Vagina (tissue), 2 donors: ENCODE results near the gene DHRSX. TPM values are rescaled to one million over a fixed set of nuclear protein-coding genes. Genes with fewer than 3 reads are reported as not detected.

Source experiments
- DNase-seq, 2 donors: peaks; one replicate each; pipeline ENCODE4 v3.0.0-alpha.2; 2017; ENCODE audit errors: extremely low spot score in 2 of 2
- H3K27ac ChIP-seq: fragments of 200-600 bp; sonication (generic); one replicate; pipeline ENCODE4 v1.5.1; 2019
- H3K27me3 ChIP-seq: fragments of 200-600 bp; sonication (generic); one replicate; pipeline ENCODE4 v1.5.1; 2019
- H3K36me3 ChIP-seq, 2 donors: fragments of 200-600 bp; sonication (generic); one replicate each; pipeline ENCODE4 v1.5.1; 2017 to 2019
- H3K4me1 ChIP-seq: fragments of 200-600 bp; sonication (generic); one replicate; pipeline ENCODE4 v1.5.1; 2019
- H3K4me3 ChIP-seq, 2 donors: fragments of 200-600 bp; sonication (generic); 1 replicate in 1 of 2; 2 replicates in 1 of 2; pipeline ENCODE4 v1.5.1; 2016 to 2019
- H3K9me3 ChIP-seq: fragments of 200-600 bp; sonication (generic); one replicate; pipeline ENCODE4 v1.5.1; 2019
- POLR2A ChIP-seq, 2 donors: fragments of 450-650 bp; IDR thresholded peaks; one replicate each; pipeline ENCODE4 v1.6.1; 2017; ENCODE audit warnings: antibody characterized with exemption in 2 of 2, mild to moderate bottlenecking in 2 of 2, moderate library complexity in 2 of 2
- POLR2AphosphoS5 ChIP-seq, 2 donors: sonication (generic); formaldehyde crosslinking; IDR thresholded peaks; one replicate each; pipeline ENCODE4 v1.9.0; 2017; ENCODE audit warnings: antibody characterized with exemption in 2 of 2, mild to moderate bottlenecking in 2 of 2, low read depth in 1 of 2; ENCODE audit not compliant: insufficient read depth in 1 of 2
- intact Hi-C: fragments of 100-400 bp; cut with DNase I; formaldehyde crosslinking; loops from one replicate; pipeline ENCODE4 v1.15.1; 2023
- total RNA-seq: library from RNA; depleted of rRNA; stranded (reverse); fragments of >200 nt; gene quantifications from one replicate; pipeline ENCODE4 v1.2.3, GENCODE V29; 2016
- TF ChIP-seq, protein P1 (sequence below), 3 experiments: fragments of 450-650 bp in 2 of 3; fragments of 200-600 bp in 1 of 3; sonication (generic) in 1 of 3; IDR thresholded peaks; one replicate each; pipeline ENCODE4 v1.5.1; 2017 to 2019; ENCODE audit warnings: antibody characterized with exemption in 3 of 3, mild to moderate bottlenecking in 2 of 3, moderate library complexity in 2 of 3

DHRSX gene
- total RNA-seq, 1 donor from 2014 or later = 26.0 TPM

DNA sequence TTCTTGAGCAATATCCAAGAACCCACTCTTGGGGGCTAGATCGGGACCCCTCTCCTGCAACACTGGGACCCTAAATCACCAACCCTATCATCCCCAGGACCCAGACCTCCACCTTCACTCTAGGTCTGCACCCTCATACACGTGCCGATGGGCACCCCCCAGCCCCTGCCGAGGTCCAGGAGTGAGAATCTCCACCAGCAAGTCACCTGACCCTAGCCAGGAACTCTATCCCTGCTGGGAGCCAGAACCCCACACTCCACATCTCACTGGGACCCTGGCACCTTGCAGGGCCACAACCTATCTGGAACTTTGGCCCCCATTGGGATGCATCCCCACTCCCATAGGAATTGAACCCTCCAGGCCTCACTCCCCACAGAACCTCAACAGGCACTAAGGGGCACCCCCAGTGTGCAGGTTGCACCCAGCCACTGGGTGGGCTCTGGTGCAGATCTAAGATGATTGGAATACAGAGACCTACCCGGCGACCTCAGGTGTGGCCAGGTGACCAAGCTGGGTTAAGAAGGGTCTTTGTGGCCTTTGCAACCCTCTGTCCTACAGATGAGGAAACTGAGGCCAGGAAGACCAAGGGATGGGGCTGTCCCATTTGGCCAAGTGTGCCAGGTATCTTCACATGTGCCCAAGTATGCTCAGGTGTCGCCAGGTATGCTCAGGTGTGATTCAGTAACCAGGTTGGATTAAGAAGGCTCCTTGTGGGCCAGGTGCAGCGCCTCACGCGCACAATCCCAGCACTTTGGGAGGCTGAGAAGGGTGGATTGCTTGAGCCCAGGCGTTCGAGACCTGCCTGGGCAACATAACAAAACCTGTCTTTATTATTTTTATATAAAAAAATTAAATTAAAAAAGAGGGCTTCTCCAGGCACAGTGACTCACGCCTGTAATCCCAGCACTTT lies 3.1 kb upstream of the DHRSX start:
- Histone ChIP-seq H3K36me3 (no peaks in the 10 kb centered on the region), H3K27me3 (no peaks in the 10 kb centered on the region), H3K27ac (no peak overlapping the region), H3K9me3 (no peaks in the 10 kb centered on the region), H3K4me3 (no peak overlapping the region), H3K4me1 (peaks cover 12% of the 10 kb centered on the region)
- intact Hi-C loops = no loop called here
- TF ChIP-seq, protein P1, sequence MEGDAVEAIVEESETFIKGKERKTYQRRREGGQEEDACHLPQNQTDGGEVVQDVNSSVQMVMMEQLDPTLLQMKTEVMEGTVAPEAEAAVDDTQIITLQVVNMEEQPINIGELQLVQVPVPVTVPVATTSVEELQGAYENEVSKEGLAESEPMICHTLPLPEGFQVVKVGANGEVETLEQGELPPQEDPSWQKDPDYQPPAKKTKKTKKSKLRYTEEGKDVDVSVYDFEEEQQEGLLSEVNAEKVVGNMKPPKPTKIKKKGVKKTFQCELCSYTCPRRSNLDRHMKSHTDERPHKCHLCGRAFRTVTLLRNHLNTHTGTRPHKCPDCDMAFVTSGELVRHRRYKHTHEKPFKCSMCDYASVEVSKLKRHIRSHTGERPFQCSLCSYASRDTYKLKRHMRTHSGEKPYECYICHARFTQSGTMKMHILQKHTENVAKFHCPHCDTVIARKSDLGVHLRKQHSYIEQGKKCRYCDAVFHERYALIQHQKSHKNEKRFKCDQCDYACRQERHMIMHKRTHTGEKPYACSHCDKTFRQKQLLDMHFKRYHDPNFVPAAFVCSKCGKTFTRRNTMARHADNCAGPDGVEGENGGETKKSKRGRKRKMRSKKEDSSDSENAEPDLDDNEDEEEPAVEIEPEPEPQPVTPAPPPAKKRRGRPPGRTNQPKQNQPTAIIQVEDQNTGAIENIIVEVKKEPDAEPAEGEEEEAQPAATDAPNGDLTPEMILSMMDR (IDR thresholded peaks at IDR 0.05) = no peak
- TF ChIP-seq POLR2A (IDR thresholded peaks at IDR 0.05) (no peak), POLR2AphosphoS5 (IDR thresholded peaks at IDR 0.05; ENCODE audit: insufficient read depth in 1 of 2, low read depth in 1 of 2) (no peak)
- no peak for DNase-seq

DNA sequence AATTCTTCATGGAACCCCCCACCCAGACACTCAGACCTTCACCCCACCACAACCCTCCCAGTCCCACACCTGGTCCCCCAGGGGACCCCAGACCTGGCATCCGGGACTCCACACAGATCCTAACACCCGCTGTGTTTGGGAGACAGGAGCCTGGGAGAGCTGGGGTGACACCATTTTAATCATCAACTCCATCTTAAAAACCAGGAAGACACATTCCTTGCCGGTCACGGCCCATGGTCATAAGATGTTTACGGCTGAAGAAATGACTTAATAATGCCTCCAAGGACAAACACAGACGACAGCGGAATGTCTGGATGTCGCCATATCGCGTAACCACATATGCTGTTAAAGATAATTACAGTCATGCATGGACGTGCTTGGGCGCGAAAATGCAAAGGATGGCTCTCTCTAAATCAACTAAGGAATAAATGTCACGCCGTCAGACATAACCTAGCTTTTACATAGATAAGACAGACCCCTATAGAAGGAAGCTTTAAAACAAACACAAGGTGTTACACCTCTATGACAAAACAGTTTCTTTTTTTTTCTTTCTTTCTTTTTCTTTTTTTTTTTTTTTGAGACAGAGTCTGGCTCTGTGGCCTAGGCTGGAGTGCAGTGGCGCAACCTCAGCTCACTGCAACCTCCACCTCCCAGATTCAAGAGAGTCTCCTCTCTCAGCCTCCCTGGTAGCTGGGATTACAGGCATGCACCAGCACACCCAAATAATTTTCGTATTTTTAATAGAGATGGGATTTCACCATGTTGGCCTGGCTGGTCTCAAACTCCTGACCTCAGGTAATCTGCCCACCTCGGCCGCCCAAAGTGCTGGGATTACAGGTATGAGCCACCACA lies 2.1 kb upstream of the DHRSX start:
- no peak for DNase-seq
- TF ChIP-seq POLR2AphosphoS5 (IDR thresholded peaks at IDR 0.05; ENCODE audit: insufficient read depth in 1 of 2, low read depth in 1 of 2) (no peak), POLR2A (IDR thresholded peaks at IDR 0.05) (no peak)
- TF ChIP-seq, protein P1 (IDR thresholded peaks at IDR 0.05) = no peak
- Histone ChIP-seq H3K27ac (no peak overlapping the region), H3K4me3 (no peak overlapping the region), H3K27me3 (no peaks in the 10 kb centered on the region), H3K9me3 (no peaks in the 10 kb centered on the region), H3K36me3 (no peaks in the 10 kb centered on the region), H3K4me1 (peaks cover 22% of the 10 kb centered on the region)
- intact Hi-C loops = no loop called here

DNA sequence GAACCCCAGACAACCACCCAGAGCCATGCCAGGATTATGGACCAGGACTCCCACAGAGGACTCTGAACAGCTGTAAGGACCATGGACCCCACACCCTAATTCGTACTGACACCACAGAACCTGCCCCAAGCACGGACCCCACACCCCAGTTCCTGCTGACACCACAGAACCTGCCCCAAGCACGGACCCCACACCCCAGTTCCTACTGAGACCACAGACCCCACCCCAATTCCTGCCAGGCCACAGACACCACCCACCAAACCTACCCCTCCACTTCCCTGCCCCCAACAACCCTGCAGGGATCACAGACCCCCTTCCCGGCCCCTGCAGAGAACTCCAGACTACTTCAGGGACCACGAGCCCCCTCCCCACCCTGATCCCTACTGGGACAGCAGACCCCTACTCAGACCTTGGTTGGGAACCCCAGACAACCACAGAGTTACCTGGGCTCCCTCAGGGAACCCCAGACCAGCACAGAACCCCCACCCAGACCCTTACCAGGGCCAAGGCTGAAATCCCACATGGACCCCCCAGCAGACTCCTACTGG lies 1.4 kb upstream of the DHRSX start:
- no peak for DNase-seq
- no peak for TF ChIP-seq POLR2A (IDR thresholded peaks at IDR 0.05)
- TF ChIP-seq, protein P1 (IDR thresholded peaks at IDR 0.05) = no peak
- no peak for TF ChIP-seq POLR2AphosphoS5 (IDR thresholded peaks at IDR 0.05; ENCODE audit: insufficient read depth in 1 of 2, low read depth in 1 of 2)
- no peaks in the 10 kb centered on the region for H3K27me3 ChIP-seq
- no peak overlapping the region for H3K27ac ChIP-seq
- intact Hi-C loops = no loop called here
- no peaks in the 10 kb centered on the region for H3K36me3 ChIP-seq
- H3K4me3 ChIP-seq = no peak overlapping the region
- H3K4me1 ChIP-seq = peaks cover 29% of the 10 kb centered on the region
- H3K9me3 ChIP-seq = no peaks in the 10 kb centered on the region

DNA sequence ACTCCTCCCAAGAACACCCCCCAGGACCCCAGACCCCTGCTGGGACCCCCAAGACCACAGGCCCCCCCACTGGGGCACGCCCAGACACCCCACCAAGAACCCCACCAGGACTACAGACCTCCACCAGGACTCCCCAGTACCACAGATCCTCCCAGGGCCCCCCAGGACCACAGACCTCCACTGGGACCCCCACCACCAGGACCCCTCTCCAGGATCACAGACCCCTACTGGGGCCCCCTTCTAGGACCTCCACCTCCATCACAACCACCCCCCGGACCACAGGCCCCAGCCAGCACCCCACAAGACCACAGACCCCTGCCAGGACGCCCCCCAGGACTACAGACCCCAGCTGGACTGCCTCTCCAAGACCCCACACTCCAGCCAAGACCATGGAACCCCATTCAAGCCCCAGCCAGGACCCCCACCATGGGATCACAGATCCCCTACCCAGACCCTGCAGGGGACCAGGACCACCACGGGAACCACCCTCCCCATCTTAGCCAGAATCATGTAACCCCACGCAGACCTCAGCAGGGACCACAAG lies 855 bp upstream of the DHRSX start:
- TF ChIP-seq POLR2AphosphoS5 (IDR thresholded peaks at IDR 0.05; ENCODE audit: insufficient read depth in 1 of 2, low read depth in 1 of 2) = no peak
- TF ChIP-seq POLR2A (IDR thresholded peaks at IDR 0.05) = no peak
- H3K9me3 ChIP-seq = no peaks in the 10 kb centered on the region
- H3K4me3 ChIP-seq = no peak overlapping the region
- no peaks in the 10 kb centered on the region for H3K36me3 ChIP-seq
- intact Hi-C loops = no loop called here
- no peak for DNase-seq
- H3K27me3 ChIP-seq = no peaks in the 10 kb centered on the region
- H3K4me1 ChIP-seq = peaks cover 31% of the 10 kb centered on the region
- H3K27ac ChIP-seq = no peak overlapping the region
